CD4-positive, alpha-beta T cell treated with Interleukin-15 for 1 hour (primary cell): Measurements from ENCODE around the gene AMDHD2.
A peak's percentile ranks its signal among the peaks of the same experiment; 100 is the strongest.
"Not testable (repeated sequence)": the region's sequence is repeated elsewhere in the genome, so short reads cannot be mapped to it uniquely, and the experiment has no call there.

Experiments used
- DNase-seq: peaks from one replicate; pipeline ENCODE4 v3.0.0-alpha.2; 2020

Gene AMDHD2

GRCh38 chr16:2535625-2536013 is 15.4 kb downstream of the AMDHD2 start:
- peak; percentile 51 for DNase-seq

DNA sequence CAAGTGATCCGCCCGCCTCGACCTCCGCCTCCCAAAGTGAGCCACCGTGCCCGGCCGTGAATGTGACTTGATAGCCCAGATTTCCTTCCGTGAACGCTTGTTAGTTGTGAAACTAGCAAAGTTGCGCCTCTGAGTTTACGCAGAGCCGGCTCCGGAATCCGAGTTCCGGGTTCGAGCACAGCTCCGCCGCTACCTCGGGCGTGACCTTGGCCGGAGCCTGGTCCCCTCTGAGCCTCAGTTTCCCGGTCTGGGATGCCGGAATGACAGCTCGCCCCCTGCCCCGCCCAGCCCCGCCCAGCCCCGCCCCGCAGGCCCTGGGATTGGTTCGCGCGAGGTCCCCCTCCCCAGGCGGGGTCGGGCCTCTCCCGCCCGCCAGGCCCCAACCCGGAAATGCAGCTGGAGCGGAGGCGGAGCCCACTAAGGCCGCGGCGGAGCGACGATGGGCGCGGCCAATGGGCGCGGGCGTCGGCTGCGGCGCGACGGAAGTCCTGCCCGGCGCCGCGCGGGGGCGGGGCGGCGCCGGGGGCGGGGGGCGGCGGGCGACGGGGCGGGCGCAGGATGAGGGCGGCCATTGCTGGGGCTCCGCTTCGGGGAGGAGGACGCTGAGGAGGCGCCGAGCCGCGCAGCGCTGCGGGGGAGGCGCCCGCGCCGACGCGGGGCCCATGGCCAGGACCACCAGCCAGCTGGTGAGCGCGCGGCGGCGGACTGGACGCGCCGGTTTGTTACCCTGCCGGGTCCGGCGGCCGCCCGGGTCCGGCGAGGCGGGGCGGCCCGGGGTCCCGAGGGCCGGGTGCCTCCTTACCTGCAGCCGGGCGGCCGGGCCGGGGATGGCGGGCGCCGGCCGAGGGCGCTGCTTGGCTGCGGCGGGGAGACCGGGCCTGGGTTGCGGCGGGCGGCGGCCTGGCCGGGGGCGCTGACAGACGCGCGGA is 17.5 kb downstream of the AMDHD2 start, which contains the start of gene PDPK1:
Gene PDPK1, plus strand, starts transcription at position 571 of the 929 bp plus-strand sequence. Its CDS starts 92 bp downstream, at position 663.
- DNase-seq, result peak; percentile 96

DNA sequence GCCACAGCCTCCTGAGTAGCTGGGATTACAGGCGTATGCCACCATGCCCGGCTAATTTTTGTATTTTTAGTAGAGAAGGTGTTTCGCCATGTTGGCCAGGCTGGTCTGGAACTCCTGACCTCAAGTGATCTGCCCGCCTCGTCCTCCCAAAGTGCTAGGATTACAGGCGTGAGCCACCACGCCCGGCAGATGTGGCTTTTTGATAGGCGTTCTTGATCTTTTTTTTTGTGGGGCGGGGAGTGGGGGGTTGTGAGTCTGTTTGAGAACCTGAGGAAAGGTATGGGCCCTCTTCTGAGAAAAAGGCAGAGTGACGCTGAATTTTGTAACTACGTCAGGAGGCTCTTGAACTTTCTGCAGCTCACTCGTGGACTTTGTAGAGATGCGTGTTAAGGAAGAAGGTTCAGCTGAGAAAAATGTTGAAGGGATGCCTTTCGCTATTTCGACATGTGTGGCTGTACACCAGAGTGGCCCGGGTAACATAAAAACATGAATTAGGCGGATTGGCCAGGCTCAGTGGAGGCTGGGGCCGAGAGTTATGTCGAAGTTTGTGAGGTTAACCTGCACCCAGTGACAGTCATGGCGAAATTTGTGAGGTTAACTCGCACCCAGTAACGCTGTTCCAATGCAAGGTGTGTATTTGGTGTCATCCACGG is 19.1 kb downstream of the AMDHD2 start:
- DNase-seq, result peak; percentile 11

DNA sequence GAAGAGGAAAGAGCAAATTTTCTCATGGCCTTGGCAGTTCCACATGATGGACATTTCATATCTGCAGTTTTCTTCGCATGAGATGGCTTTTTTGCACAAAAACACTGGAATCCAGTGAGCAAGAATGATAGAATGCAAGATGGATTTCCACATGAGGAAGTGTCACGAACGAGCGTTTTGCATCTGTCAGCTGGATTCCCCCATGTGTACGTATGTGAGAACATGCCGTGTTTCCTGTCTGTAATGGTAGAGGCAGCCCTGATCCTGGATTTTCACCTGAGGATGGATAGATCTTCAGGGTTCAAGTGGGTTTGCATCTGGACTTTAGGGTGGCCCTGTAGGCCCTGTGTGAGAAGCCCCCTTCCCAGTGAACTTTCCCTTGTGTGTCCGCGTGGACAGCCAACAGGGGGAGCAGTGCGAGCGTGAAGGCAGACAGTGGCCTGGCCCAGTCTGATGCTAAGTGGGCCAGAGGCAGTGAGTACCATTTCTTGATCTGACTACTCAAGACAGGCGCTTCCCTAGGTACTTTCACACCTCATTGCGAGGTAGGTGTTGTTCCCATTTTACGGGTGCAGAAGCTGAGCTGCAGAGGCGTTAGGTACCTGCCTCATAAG is 19.8 kb downstream of the AMDHD2 start:
- DNase-seq, result peak; percentile 27

DNA sequence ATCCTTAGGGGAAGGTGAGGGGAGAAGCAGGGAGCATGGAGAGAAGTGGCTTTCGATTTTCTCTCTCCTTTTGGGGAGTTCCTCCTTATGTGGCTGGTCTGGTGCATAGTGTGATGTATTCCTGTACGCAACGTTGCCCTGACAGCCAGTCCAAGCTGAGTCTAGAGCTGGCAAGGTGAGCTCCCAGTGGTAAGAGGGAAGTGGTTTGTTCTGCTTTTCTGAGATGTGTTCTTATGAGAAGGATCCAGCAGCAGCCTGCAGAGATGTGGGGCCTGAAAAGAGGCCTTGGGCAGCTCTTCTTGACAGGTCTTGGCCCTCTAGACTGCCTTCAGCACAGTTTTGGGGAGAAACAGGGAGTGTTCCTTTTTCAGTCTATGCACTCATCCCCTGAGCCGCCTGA is 20.7 kb downstream of the AMDHD2 start:
- peak; percentile 57 for DNase-seq

GRCh38 chr16:2541409-2541808 is 21.2 kb downstream of the AMDHD2 start:
- peak; percentile 10 for DNase-seq

DNA sequence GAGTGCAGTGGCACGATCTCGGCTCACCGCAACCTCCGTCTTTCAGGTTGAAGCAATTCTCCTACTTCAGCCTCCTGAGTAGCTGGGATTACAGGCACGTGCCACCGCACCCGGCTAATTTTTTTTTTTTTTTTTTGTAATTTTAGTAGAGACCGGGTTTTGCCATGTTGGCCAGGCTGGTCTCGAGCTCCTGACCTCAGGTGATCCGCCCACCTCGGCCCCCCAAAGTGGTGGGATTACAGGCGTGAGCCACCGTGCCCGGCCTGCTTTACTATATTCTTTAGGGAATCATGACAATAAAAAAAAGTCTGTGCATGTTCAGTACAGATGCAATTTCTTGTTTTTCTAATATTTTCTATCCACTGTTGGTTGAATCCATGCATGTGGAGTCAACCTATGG is 23.6 kb downstream of the AMDHD2 start:
- DNase-seq, result peak; percentile 5

- DNase-seq, result not testable (repeated sequence)
Observed at GRCh38 chr16:2550283-2550878, 30.2 kb downstream of the AMDHD2 start.

- DNase-seq, result not testable (repeated sequence)
Observed at GRCh38 chr16:2551420-2551889, 31.3 kb downstream of the AMDHD2 start.

DNA sequence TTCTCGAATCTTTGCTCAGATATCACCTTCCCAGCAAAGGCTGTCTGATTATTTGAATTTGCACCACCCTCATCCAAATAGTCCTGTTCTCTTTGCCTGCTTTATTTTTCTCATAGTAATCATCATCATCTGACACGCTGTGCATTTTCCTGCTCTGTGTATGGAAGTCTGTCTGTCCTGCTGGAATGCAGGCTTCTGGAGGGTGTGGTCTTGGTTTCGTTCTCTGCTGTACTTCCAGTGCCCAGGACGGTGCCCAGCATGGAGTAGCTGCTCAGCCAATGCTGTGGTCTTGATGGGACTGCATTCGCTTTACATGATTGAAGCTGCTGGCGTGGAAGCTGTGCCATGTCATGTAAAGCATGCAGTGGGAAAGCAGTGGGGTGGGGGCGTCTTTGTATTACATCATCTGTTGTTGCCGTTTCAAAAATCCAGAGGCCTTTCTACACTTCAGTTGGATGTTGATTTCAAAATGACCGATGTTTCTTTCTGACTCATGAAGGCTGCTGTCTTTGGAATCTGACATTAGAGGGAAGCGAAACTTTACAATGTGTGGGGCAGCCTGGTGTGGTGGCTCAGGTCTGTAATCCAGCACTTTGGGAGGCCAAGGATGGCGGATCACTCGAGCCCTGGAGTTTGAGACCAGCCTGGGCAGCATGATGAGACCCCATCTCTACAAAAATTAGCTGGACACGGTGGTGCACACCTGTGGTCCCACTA is 34.7 kb downstream of the AMDHD2 start:
- DNase-seq, result not testable (repeated sequence)

DNA sequence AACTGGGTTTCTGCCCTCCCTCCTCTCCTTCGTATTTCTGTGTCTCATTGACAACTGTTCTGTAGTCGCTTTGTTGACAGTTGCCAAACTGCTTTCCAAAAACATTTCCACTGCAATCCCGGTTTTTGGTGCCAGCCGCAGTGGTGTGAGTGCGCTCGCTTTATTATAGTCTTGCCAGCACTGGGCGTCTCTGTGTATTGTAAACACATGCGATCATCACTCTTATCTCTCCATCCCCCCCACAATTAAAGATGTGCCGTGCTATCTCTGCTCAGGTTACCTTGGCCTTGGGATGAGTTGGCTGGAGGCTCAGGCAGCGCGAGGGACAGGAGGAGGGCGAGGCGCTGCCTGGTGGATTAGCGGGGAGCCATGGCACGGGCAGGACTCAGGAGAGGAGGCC is 37.0 kb downstream of the AMDHD2 start:
- DNase-seq, result not testable (repeated sequence)

GRCh38 chr16:2560131-2560797 is 40.1 kb downstream of the AMDHD2 start:
- peak; percentile 45 for DNase-seq

- peak; percentile 78 for DNase-seq
Observed at GRCh38 chr16:2560798-2561133, 40.6 kb downstream of the AMDHD2 start.

- not testable (repeated sequence) for DNase-seq
Observed at GRCh38 chr16:2567506-2567905, 47.3 kb downstream of the AMDHD2 start.

GRCh38 chr16:2568573-2568972 is 48.4 kb downstream of the AMDHD2 start:
- not testable (repeated sequence) for DNase-seq

DNA sequence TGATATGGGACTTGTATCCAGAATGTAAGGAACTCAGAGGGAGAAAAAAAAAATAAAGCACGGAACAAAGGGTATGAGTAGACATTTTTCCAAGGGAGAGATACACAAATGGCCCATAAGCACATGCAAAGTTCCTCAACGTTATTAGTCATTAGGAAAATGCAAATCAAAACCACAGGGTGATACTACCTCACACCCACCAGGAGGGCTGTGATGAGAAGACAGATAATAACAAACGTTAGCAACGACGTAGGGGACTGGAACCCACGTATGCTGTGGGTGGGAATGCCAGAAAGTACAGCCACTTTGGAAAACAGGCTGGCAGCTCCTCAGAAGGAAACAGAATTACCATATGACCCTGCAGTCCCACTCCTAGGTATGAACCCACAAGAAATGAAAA is 52.5 kb downstream of the AMDHD2 start:
- not testable (repeated sequence) for DNase-seq

DNA sequence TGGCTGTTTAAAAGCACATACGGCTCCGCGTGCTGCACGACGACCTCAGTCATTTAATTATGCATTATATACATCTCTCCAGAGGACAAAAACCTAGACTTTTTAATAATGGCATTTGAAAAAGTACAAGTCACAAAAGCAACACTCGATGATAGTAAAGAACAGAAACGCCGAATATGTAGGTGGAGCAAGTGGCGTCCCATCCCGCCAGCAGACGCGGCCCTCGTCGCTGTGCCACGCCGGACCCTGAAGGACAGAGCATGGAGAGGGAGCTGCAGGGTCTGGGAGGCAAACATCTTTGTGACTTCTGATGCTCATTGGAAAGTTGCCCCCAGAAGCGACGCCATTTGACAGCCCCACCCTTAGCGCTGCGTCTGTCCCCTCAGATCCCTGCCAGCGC is 55.7 kb downstream of the AMDHD2 start:
- DNase-seq, result not testable (repeated sequence)

DNA sequence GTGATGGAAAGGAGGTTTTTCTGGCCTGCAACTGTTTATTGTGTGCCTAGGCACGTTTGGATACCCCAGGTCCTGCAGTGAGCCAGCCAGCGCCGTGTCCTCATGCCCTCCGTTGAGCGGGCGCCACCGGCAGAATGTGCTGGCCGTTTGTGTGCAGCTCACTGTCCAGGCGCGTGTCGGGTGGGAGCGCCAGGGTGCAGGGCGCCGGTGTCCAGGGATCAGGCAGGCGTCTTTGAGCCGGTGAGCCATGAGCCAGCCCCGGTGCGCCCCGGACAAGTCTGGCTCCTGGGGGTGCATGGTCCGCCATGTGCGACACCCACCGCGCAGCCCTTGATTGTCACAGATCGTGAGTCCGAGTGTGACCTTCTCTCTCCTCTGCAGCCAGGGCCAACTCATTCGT is 56.9 kb downstream of the AMDHD2 start:
- DNase-seq, result not testable (repeated sequence)

DNA sequence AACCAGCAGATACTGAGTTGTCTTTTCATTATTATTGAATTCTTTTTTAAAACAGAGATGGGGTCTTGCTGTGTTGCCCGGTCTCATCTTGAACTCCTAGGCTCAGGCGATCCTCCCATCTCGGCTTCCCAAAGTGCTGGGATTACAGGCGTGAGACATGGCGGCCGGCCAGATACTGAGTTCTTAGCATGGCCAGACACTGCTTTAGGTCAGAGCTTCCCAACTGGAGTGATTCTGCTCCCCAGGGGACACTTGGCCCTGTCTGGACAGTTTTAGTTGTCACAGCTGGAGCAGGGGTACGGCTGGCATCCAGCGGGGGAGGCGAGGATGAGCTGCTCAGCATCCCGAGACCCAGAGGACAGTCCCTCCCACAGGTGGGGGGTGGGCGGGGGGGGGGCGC is 58.7 kb downstream of the AMDHD2 start:
- not testable (repeated sequence) for DNase-seq

- not testable (repeated sequence) for DNase-seq
Observed at GRCh38 chr16:2580143-2580542, 60.0 kb downstream of the AMDHD2 start.

- DNase-seq, result not testable (repeated sequence)
Observed at GRCh38 chr16:2580818-2581217, 60.6 kb downstream of the AMDHD2 start.
